ENCODE data around the gene USP7.

Gene USP7

DNA sequence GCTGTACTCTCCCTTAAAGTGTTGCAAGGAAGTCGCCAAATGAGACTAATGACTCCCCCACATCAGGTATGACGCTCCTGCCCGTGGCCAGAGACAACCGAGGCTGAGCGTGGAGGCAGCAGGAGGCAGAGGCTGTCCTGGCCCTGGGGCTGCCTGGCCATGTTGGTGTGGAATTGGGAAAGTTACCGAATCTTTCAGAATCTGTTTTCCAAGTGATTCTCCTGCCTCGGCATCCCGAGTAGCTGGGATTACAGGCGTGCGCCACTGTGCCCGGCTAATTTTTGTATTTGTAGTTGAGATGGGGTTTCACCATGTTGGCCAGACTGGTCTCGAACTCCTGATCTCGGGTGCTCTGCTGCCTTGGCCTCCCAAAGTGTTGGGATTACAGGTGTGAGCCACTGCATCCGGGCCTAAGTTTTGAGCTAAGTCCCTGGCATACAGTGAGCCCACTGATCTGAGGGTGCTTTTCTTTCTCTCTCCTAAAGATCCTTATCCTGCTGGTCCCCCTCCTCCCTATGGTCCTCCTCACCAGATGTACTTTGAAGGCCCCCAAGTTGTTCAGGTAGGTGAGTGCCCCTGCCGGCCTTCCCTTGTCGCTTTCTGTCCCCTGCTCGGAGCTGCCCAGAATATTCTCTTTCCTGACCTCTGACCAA, 80.9 kb downstream of the USP7 start:
- no peak for DNase-seq (ENCODE audit: low read depth in 1 of 2, low spot score in 1 of 2)
- H3K4me3 ChIP-seq (replicated peaks; ENCODE audit: insufficient read depth, low read length) = no peak overlapping the region
- no peak overlapping the region for H3K27ac ChIP-seq (replicated peaks)
- H3K27me3 ChIP-seq (ENCODE audit: insufficient read depth, poor library complexity, severe bottlenecking) = peaks cover 17% of the 10 kb centered on the region
- TF ChIP-seq, protein P1, sequence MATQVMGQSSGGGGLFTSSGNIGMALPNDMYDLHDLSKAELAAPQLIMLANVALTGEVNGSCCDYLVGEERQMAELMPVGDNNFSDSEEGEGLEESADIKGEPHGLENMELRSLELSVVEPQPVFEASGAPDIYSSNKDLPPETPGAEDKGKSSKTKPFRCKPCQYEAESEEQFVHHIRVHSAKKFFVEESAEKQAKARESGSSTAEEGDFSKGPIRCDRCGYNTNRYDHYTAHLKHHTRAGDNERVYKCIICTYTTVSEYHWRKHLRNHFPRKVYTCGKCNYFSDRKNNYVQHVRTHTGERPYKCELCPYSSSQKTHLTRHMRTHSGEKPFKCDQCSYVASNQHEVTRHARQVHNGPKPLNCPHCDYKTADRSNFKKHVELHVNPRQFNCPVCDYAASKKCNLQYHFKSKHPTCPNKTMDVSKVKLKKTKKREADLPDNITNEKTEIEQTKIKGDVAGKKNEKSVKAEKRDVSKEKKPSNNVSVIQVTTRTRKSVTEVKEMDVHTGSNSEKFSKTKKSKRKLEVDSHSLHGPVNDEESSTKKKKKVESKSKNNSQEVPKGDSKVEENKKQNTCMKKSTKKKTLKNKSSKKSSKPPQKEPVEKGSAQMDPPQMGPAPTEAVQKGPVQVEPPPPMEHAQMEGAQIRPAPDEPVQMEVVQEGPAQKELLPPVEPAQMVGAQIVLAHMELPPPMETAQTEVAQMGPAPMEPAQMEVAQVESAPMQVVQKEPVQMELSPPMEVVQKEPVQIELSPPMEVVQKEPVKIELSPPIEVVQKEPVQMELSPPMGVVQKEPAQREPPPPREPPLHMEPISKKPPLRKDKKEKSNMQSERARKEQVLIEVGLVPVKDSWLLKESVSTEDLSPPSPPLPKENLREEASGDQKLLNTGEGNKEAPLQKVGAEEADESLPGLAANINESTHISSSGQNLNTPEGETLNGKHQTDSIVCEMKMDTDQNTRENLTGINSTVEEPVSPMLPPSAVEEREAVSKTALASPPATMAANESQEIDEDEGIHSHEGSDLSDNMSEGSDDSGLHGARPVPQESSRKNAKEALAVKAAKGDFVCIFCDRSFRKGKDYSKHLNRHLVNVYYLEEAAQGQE (IDR thresholded peaks at IDR 0.05; ENCODE audit: insufficient replicate concordance, low read depth) = no peak
- TF ChIP-seq SPI1 (IDR thresholded peaks at IDR 0.05; ENCODE audit: borderline replicate concordance, low read depth) = no peak
- no peak for TF ChIP-seq POLR2AphosphoS5 (IDR thresholded peaks at IDR 0.05; ENCODE audit: low read depth)
- TF ChIP-seq, protein P2, sequence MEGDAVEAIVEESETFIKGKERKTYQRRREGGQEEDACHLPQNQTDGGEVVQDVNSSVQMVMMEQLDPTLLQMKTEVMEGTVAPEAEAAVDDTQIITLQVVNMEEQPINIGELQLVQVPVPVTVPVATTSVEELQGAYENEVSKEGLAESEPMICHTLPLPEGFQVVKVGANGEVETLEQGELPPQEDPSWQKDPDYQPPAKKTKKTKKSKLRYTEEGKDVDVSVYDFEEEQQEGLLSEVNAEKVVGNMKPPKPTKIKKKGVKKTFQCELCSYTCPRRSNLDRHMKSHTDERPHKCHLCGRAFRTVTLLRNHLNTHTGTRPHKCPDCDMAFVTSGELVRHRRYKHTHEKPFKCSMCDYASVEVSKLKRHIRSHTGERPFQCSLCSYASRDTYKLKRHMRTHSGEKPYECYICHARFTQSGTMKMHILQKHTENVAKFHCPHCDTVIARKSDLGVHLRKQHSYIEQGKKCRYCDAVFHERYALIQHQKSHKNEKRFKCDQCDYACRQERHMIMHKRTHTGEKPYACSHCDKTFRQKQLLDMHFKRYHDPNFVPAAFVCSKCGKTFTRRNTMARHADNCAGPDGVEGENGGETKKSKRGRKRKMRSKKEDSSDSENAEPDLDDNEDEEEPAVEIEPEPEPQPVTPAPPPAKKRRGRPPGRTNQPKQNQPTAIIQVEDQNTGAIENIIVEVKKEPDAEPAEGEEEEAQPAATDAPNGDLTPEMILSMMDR (IDR thresholded peaks at IDR 0.05; ENCODE audit: insufficient read depth, low read length) = no peak
- no peak for TF ChIP-seq GABPA (IDR thresholded peaks at IDR 0.05; ENCODE audit: low read depth)

DNA sequence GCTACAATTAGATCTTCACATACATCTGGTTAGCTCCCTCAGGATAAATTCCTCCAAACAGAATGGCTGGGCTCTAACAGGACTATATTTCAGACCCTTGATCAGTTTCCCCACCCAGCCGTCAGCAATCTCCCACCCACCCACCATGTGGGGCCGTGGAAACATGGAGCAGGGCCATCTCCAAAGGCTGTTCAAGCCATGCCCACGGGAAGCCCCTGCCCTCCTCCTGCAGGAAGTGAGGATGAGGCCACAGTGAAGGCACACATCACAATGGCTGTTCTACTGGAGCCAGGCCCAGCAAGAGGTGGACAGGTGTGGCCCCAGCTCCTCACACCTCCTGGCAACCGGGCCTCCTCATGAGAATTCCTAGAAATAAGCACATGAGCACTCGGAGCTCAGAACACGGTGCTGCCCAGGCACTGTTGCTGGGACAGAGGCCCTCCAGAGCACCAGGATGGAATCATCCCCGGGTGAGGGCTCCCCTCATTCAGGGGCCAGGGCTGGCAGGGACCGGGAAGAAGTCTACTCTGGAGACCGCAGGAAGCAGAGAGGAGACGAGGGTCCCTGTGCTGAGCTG, 81.6 kb downstream of the USP7 start, which contains the start of gene LITAFD:
Gene LITAFD (plus strand): TSS at position 311 of the 577 bp plus-strand sequence. CDS start 2,005 bp downstream, outside the sequence.
- Histone ChIP-seq H3K4me3 (replicated peaks; ENCODE audit: insufficient read depth, low read length) (no peak within 1 kb of the TSS), H3K27ac (replicated peaks) (no peak within 1 kb of the TSS), H3K27me3 (ENCODE audit: insufficient read depth, poor library complexity, severe bottlenecking) (peaks cover 17% of the 10 kb centered on the region)
- no peak for DNase-seq (ENCODE audit: low read depth in 1 of 2, low spot score in 1 of 2)
- TF ChIP-seq POLR2AphosphoS5 (IDR thresholded peaks at IDR 0.05; ENCODE audit: low read depth) = no peak
- TF ChIP-seq GABPA (IDR thresholded peaks at IDR 0.05; ENCODE audit: low read depth) = no peak
- no peak for TF ChIP-seq SPI1 (IDR thresholded peaks at IDR 0.05; ENCODE audit: borderline replicate concordance, low read depth)
- TF ChIP-seq, protein P1 (IDR thresholded peaks at IDR 0.05; ENCODE audit: insufficient replicate concordance, low read depth) = no peak
- TF ChIP-seq, protein P2 (IDR thresholded peaks at IDR 0.05; ENCODE audit: insufficient read depth, low read length) = no peak

DNA sequence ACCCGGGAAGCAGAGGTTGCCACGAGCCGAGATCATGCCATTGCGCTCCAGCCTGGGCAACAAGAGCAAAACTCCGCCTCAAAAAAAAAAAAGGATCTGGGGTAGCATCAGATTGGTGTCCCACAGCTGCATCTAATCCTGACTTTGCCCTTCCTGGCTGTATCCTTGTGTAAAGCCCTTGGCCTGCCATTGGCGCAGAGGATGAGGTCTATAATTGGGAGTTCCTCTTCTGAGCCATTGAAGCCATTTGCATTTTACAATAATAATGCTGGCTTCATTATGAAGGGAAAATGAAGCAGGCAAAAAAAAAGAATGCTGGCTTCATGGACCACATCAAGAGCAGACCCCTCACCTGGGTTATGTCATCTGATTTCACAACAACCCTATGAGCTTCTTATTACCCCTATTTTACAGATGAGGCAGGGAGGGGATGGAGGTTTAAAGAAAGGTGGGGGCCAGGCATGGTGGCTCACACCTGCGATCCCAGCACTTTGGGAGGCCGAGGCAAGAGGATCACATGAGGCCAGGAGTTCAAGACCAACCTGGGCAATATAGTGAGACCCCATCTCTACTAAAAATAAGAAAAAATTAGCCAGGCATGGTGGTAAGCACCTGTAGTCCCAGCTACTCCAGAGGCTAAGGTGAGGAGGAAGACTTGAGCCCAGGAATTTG, 82.7 kb downstream of the USP7 start:
- DNase-seq (ENCODE audit: low read depth in 1 of 2, low spot score in 1 of 2) = no peak
- no peak for TF ChIP-seq POLR2AphosphoS5 (IDR thresholded peaks at IDR 0.05; ENCODE audit: low read depth)
- TF ChIP-seq, protein P2 (IDR thresholded peaks at IDR 0.05; ENCODE audit: insufficient read depth, low read length) = no peak
- TF ChIP-seq, protein P1 (IDR thresholded peaks at IDR 0.05; ENCODE audit: insufficient replicate concordance, low read depth) = no peak
- TF ChIP-seq GABPA (IDR thresholded peaks at IDR 0.05; ENCODE audit: low read depth) = no peak
- no peak for TF ChIP-seq SPI1 (IDR thresholded peaks at IDR 0.05; ENCODE audit: borderline replicate concordance, low read depth)
- no peak overlapping the region for H3K4me3 ChIP-seq (replicated peaks; ENCODE audit: insufficient read depth, low read length)
- H3K27me3 ChIP-seq (ENCODE audit: insufficient read depth, poor library complexity, severe bottlenecking) = peaks cover 12% of the 10 kb centered on the region
- H3K27ac ChIP-seq (replicated peaks) = no peak overlapping the region

Measured in HL-60 (cell line).